MCF 10A (cell line): ENCODE measurements around the gene IGF2BP3. TPM values are rescaled to one million over a fixed set of nuclear protein-coding genes. Genes with fewer than 3 reads are reported as not detected.
A peak's percentile ranks its signal among the peaks of the same experiment; 100 is the strongest.

Source experiments
- BruUV-seq: library from RNA; stranded (reverse); fragments of 400-500 nt; replicated peaks from 2 replicates; lab custom pipeline; 2021; lab: Mats Ljungman, UMichigan
- CTCF ChIA-PET: fragments of 300-600 bp; sonication (Branson Sonifier 250); formaldehyde crosslinking; extraction: SDS; loops from one replicate; lab custom pipeline; 2021; ENCODE audit warnings: antibody characterized with exemption, inconsistent platforms; lab: Yijun Ruan, JAX
- POLR2A ChIA-PET: fragments of 300-600, 350-650 bp; sonication (Branson Sonifier 250); formaldehyde crosslinking; extraction: SDS; loops from one replicate; lab custom pipeline; 2020; ENCODE audit warnings: antibody characterized with exemption, inconsistent platforms; lab: Yijun Ruan, JAX
- DNase-seq: peaks from one replicate; pipeline ENCODE4 v3.0.0-alpha.2; 2018; ENCODE audit not compliant: unreplicated experiment
- H3K27ac Mint-ChIP-seq: one replicate; pipeline ENCODE4 v1.8.0; 2022; ENCODE audit warnings: mild to moderate bottlenecking, low read depth, mixed read lengths; ENCODE audit not compliant: unreplicated experiment
- H3K27me3 Mint-ChIP-seq: one replicate; pipeline ENCODE4 v1.8.0; 2022; ENCODE audit warnings: mixed read lengths; ENCODE audit not compliant: insufficient read depth, unreplicated experiment
- H3K36me3 Mint-ChIP-seq: one replicate; pipeline ENCODE4 v1.8.0; 2022; ENCODE audit warnings: mild to moderate bottlenecking, moderate library complexity, mixed read lengths; ENCODE audit not compliant: insufficient read depth, unreplicated experiment
- H3K4me1 Mint-ChIP-seq: one replicate; pipeline ENCODE4 v1.8.0; 2022; ENCODE audit warnings: mixed read lengths; ENCODE audit not compliant: insufficient read depth, unreplicated experiment
- H3K4me3 Mint-ChIP-seq: one replicate; pipeline ENCODE4 v1.8.0; 2022; ENCODE audit warnings: mild to moderate bottlenecking, moderate library complexity, mixed read lengths; ENCODE audit not compliant: unreplicated experiment
- H3K9me3 Mint-ChIP-seq: one replicate; pipeline ENCODE4 v1.8.0; 2022; ENCODE audit warnings: mixed read lengths; ENCODE audit not compliant: unreplicated experiment
- CTCF ChIP-seq: fragments of 200-600 bp; IDR thresholded peaks from one replicate; pipeline ENCODE4 v1.8.0; 2022; ENCODE audit warnings: antibody characterized with exemption, mild to moderate bottlenecking; ENCODE audit not compliant: unreplicated experiment
- intact Hi-C: fragments of 100-400 bp; cut with micrococcal nuclease; formaldehyde crosslinking; loops from 2 replicates; pipeline ENCODE4 v1.14.1; 2022
- total RNA-seq: library from RNA; stranded (reverse); gene quantifications from 2 replicates; pipeline ENCODE4 v1.2.3, GENCODE V29; 2022

IGF2BP3 gene
- total RNA-seq, 1 experiment from 2014 or later = 29.8 TPM

- intact Hi-C loops = no loop called here
- Mint-ChIP-seq H3K9me3 (no peaks in the 10 kb centered on the region), H3K27ac (no peak overlapping the region), H3K27me3 (no peaks in the 10 kb centered on the region), H3K4me3 (no peak overlapping the region), H3K4me1 (peaks cover 33% of the 10 kb centered on the region), H3K36me3 (peaks cover 31% of the 10 kb centered on the region)
- POLR2A ChIA-PET = interaction anchor here (0.6 to 6.6 kb wide), 5 partner anchors 13 to 736 kb away, joined by 3 to 88 read pairs (median 19); partner anchors contain the start of gene MALSU1
- CTCF ChIA-PET = interaction anchor here (0.6 to 1.3 kb wide), 2 partner anchors 9 to 115 kb away, joined by 3 to 4 read pairs; no protein-coding TSS in a partner anchor
- no peak for TF ChIP-seq CTCF
- no TSS peak for BruUV-seq
- DNase-seq = no peak
Measured at GRCh38 chr7:23335621-23336020, 134.7 kb downstream of the IGF2BP3 start.

- Mint-ChIP-seq H3K27ac (peak overlapping the region; percentile 61), H3K4me1 (peaks cover 33% of the 10 kb centered on the region), H3K36me3 (peaks cover 29% of the 10 kb centered on the region), H3K4me3 (peak overlapping the region; percentile 25), H3K27me3 (no peaks in the 10 kb centered on the region), H3K9me3 (no peaks in the 10 kb centered on the region)
- TF ChIP-seq CTCF = no peak
- no TSS peak for BruUV-seq
- ChIA-PET POLR2A (interaction anchor here (1.1 to 6.6 kb wide), 9 partner anchors 13 to 99 kb away, joined by 3 to 88 read pairs (median 4); partner anchors contain the start of gene MALSU1), CTCF (interaction anchor here (0.5 to 1.5 kb wide), 4 partner anchors 10 to 120 kb away, joined by 3 to 4 read pairs (median 3); no protein-coding TSS in a partner anchor)
- DNase-seq = no peak
- intact Hi-C loops = no loop called here
Measured at GRCh38 chr7:23335136-23335535, 135.2 kb downstream of the IGF2BP3 start.

GRCh38 chr7:23334482-23335056 is 135.7 kb downstream of the IGF2BP3 start:
- H3K27ac Mint-ChIP-seq = peak overlapping the region; percentile 61
- ChIA-PET POLR2A (interaction anchor here (0.7 to 6.6 kb wide), 11 partner anchors 14 to 1401 kb away, joined by 3 to 88 read pairs (median 4); partner anchors contain the start of gene MALSU1), CTCF (interaction anchor here (0.5 to 1.5 kb wide), 3 partner anchors 58 to 120 kb away, joined by 3 read pairs; no protein-coding TSS in a partner anchor)
- H3K36me3 Mint-ChIP-seq = peaks cover 30% of the 10 kb centered on the region
- H3K4me1 Mint-ChIP-seq = peaks cover 33% of the 10 kb centered on the region
- TF ChIP-seq CTCF = no peak
- peak overlapping the region; percentile 25 for H3K4me3 Mint-ChIP-seq
- H3K9me3 Mint-ChIP-seq = no peaks in the 10 kb centered on the region
- intact Hi-C loops = no loop called here
- BruUV-seq = no TSS peak
- DNase-seq = peak; percentile 99
- H3K27me3 Mint-ChIP-seq = no peaks in the 10 kb centered on the region

- no peak for TF ChIP-seq CTCF
- intact Hi-C loops = loop anchor here (1.0 kb wide), 1 partner anchor 24 kb away; no protein-coding TSS in a partner anchor
- Mint-ChIP-seq H3K4me3 (no peak overlapping the region), H3K36me3 (peaks cover 30% of the 10 kb centered on the region), H3K27ac (peak overlapping the region; percentile 61), H3K4me1 (peaks cover 33% of the 10 kb centered on the region), H3K9me3 (no peaks in the 10 kb centered on the region), H3K27me3 (no peaks in the 10 kb centered on the region)
- CTCF ChIA-PET = interaction anchor here (0.7 to 1.6 kb wide), 5 partner anchors 14 to 203 kb away, joined by 3 to 5 read pairs (median 3); no protein-coding TSS in a partner anchor
- POLR2A ChIA-PET = interaction anchor here (0.7 to 6.6 kb wide), 11 partner anchors 14 to 1401 kb away, joined by 3 to 88 read pairs (median 4); partner anchors contain the start of gene MALSU1
- no TSS peak for BruUV-seq
- peak; percentile 95 for DNase-seq
Measured at GRCh38 chr7:23333671-23334246, 136.5 kb downstream of the IGF2BP3 start.
